Measurements from ENCODE around the gene SYT4. TPM values are rescaled to one million over a fixed set of nuclear protein-coding genes. Genes with fewer than 3 reads are reported as not detected.

The SYT4 gene
- total and polyA plus RNA-seq, 7 donors = 1.1 to 6.1 (median 3.8) TPM; not detected in 2

- Histone ChIP-seq H3K36me3 (no peaks in the 10 kb centered on the region), H3K4me3 (no peak overlapping the region), H3K9me3 (no peaks in the 10 kb centered on the region), H3K27me3 (peaks cover 0 to 3% (median 0%) of the 10 kb centered on the region in 3 donors), H3K4me1 (no peaks in the 10 kb centered on the region), H3K27ac (no peak overlapping the region)
- DNase-seq = no peak
- intact Hi-C loops (cut with DNase I) = no loop called here
- 64 to 79% methylated on average over 1 of the region's 1 CpG for WGBS, 2 donors
- TF ChIP-seq POLR2A (IDR thresholded peaks at IDR 0.05) (no peak), CTCF (IDR thresholded peaks at IDR 0.05) (no peak), POLR2AphosphoS5 (IDR thresholded peaks at IDR 0.05) (no peak), EP300 (IDR thresholded peaks at IDR 0.05) (no peak)
These were observed 9.5 kb downstream of the SYT4 start for GRCh38 chr18:43267818-43268217.

GRCh38 chr18:43265465-43265864 is 11.8 kb downstream of the SYT4 start:
- TF ChIP-seq EP300 (IDR thresholded peaks at IDR 0.05) (no peak), POLR2AphosphoS5 (IDR thresholded peaks at IDR 0.05) (no peak), POLR2A (IDR thresholded peaks at IDR 0.05) (no peak), CTCF (IDR thresholded peaks at IDR 0.05) (no peak)
- Histone ChIP-seq H3K27ac (no peak overlapping the region), H3K27me3 (no peaks in the 10 kb centered on the region), H3K4me3 (no peak overlapping the region), H3K36me3 (no peaks in the 10 kb centered on the region), H3K4me1 (no peaks in the 10 kb centered on the region), H3K9me3 (peaks cover 0 to 5% (median 0%) of the 10 kb centered on the region in 4 donors)
- intact Hi-C loops (cut with DNase I) = no loop called here
- 70 to 80% methylated on average over 4 of the region's 4 CpGs for WGBS, 2 donors
- no peak for DNase-seq

GRCh38 chr18:43248610-43249249 is 28.6 kb downstream of the SYT4 start:
- H3K4me3 ChIP-seq = no peak overlapping the region
- no peaks in the 10 kb centered on the region for H3K9me3 ChIP-seq
- 96 to 98% methylated on average over 1 of the region's 1 CpG for WGBS, 2 donors
- no peaks in the 10 kb centered on the region for H3K36me3 ChIP-seq
- no peak overlapping the region for H3K27ac ChIP-seq
- no peaks in the 10 kb centered on the region for H3K4me1 ChIP-seq
- intact Hi-C loops (cut with DNase I) = no loop called here
- H3K27me3 ChIP-seq = no peaks in the 10 kb centered on the region
- no peak for DNase-seq
- TF ChIP-seq CTCF (IDR thresholded peaks at IDR 0.05) (no peak), POLR2AphosphoS5 (IDR thresholded peaks at IDR 0.05) (no peak), EP300 (IDR thresholded peaks at IDR 0.05) (no peak), POLR2A (IDR thresholded peaks at IDR 0.05) (no peak)

GRCh38 chr18:43247944-43248343 is 29.3 kb downstream of the SYT4 start:
- no peak for TF ChIP-seq CTCF (IDR thresholded peaks at IDR 0.05)
- TF ChIP-seq POLR2A (IDR thresholded peaks at IDR 0.05) = no peak
- TF ChIP-seq POLR2AphosphoS5 (IDR thresholded peaks at IDR 0.05) = no peak
- TF ChIP-seq EP300 (IDR thresholded peaks at IDR 0.05) = no peak
- Histone ChIP-seq H3K4me1 (no peaks in the 10 kb centered on the region), H3K9me3 (no peaks in the 10 kb centered on the region), H3K4me3 (no peak overlapping the region), H3K27me3 (no peaks in the 10 kb centered on the region), H3K36me3 (no peaks in the 10 kb centered on the region), H3K27ac (no peak overlapping the region)
- no peak for DNase-seq
- 68 to 75% methylated on average over 1 of the region's 1 CpG for WGBS, 2 donors
- intact Hi-C loops (cut with DNase I) = no loop called here

GRCh38 chr18:43238429-43238828 is 38.9 kb downstream of the SYT4 start:
- DNase-seq = no peak
- Histone ChIP-seq H3K27me3 (no peaks in the 10 kb centered on the region), H3K4me3 (no peak overlapping the region), H3K27ac (no peak overlapping the region), H3K4me1 (no peaks in the 10 kb centered on the region), H3K36me3 (no peaks in the 10 kb centered on the region), H3K9me3 (no peaks in the 10 kb centered on the region)
- TF ChIP-seq POLR2AphosphoS5 (IDR thresholded peaks at IDR 0.05) (no peak), POLR2A (IDR thresholded peaks at IDR 0.05) (no peak), CTCF (IDR thresholded peaks at IDR 0.05) (no peak), EP300 (IDR thresholded peaks at IDR 0.05) (no peak)
- intact Hi-C loops (cut with DNase I) = no loop called here
- WGBS, 2 donors = 69 to 77% methylated on average over 2 of the region's 2 CpGs
